Stomach (tissue), 19 donors: ENCODE measurements around the gene WFDC9. TPM values are rescaled to one million over a fixed set of nuclear protein-coding genes. Genes with fewer than 3 reads are reported as not detected.
"Not testable (repeated sequence)": the region's sequence is repeated elsewhere in the genome, so short reads cannot be mapped to it uniquely, and the experiment has no call there.

ENCODE experiments used
- DNase-seq, 2 donors: peaks; one replicate each; pipeline versions ENCODE4 v3.0.0 to v3.0.0-alpha.2; 2013 to 2019
- H3K27ac ChIP-seq, 5 donors: fragments of 200-600 bp in 4 of 5; sonication (generic) in 4 of 5; one replicate each; pipeline ENCODE4 v1.5.1; 2013 to 2019; ENCODE audit warnings: mild to moderate bottlenecking in 1 of 5, moderate library complexity in 1 of 5
- H3K27me3 ChIP-seq, 3 donors: fragments of 200-600 bp; sonication (generic); one replicate each; pipeline ENCODE4 v1.5.1; 2017 to 2019; ENCODE audit warnings: mixed run types in 1 of 3
- H3K36me3 ChIP-seq, 4 donors: fragments of 200-600 bp; sonication (generic); 1 replicate in 3 of 4; 2 replicates in 1 of 4; pipeline ENCODE4 v1.5.1; 2016 to 2019
- H3K4me1 ChIP-seq, 4 donors: fragments of 200-600 bp; sonication (generic); one replicate each; pipeline ENCODE4 v1.5.1; 2016 to 2019
- H3K4me3 ChIP-seq, 4 donors: fragments of 200-600 bp; sonication (generic) in 3 of 4; one replicate each; pipeline ENCODE4 v1.5.1; 2016 to 2019; ENCODE audit warnings: mild to moderate bottlenecking in 1 of 4
- H3K9me3 ChIP-seq, 4 donors: fragments of 200-600 bp; sonication (generic); one replicate each; pipeline ENCODE4 v1.5.1; 2016 to 2019
- EP300 ChIP-seq: sonication (generic); formaldehyde crosslinking; IDR thresholded peaks from one replicate; pipeline ENCODE4 v1.6.1; 2017; ENCODE audit warnings: antibody characterized with exemption
- POLR2A ChIP-seq, 4 donors: fragments of 450-650 bp; IDR thresholded peaks; one replicate each; pipeline ENCODE4 v1.6.1; 2016; ENCODE audit warnings: antibody characterized with exemption in 4 of 4, control low read depth in 2 of 4, mild to moderate bottlenecking in 1 of 4, moderate library complexity in 1 of 4
- POLR2AphosphoS5 ChIP-seq, 3 donors: sonication (generic); formaldehyde crosslinking; IDR thresholded peaks; one replicate each; pipeline ENCODE4 v1.6.1; 2016; ENCODE audit warnings: antibody characterized with exemption in 3 of 3
- WGBS, 5 donors: extraction: QIAGEN DNeasy Blood & Tissue Kit in 3 of 5; methylation state at CpG; one replicate each; pipeline versions ENCODE4 v1.1.5 to v1.1.7; 2013 to 2018; 5-methylcytosine and 5-hydroxymethylcytosine counted together
- intact Hi-C: fragments of 100-400 bp; cut with DNase I; formaldehyde crosslinking; loops from one replicate; pipeline ENCODE4 v1.15.1; 2023; ENCODE audit warnings: low total_unique reads
- long read RNA-seq, 10 donors: transcript quantifications; one replicate each; lab custom pipeline, GENCODE V29; 2026
- polyA plus RNA-seq, 3 donors: library from polyadenylated mRNA; stranded (reverse); fragments of 200-250 nt; gene quantifications; one replicate each; pipeline ENCODE4 v1.2.3, GENCODE V29; 2013
- total RNA-seq, 5 donors: library from RNA; depleted of rRNA; stranded (reverse); fragments of >200 nt; gene quantifications; one replicate each; pipeline versions ENCODE4 v1.1.0 to v1.2.3, GENCODE V29; 2014 to 2016
- TF ChIP-seq, protein P1 (sequence below), 7 experiments: fragments of 450-650 bp in 4 of 7; fragments of 200-600 bp in 3 of 7; sonication (generic) in 3 of 7; IDR thresholded peaks; one replicate each; pipeline ENCODE4 v1.5.1; 2016 to 2019; ENCODE audit warnings: antibody characterized with exemption in 7 of 7, control low read depth in 2 of 7, mild to moderate bottlenecking in 1 of 7
- donor health status: healthy with polysubstance abuse.
- donor health status: Bipolar disorder and iron deficiency.
- donor health status: healthy.

The WFDC9 gene
- total RNA-seq = not detected
- not detected for polyA plus RNA-seq
- long read RNA-seq, donor 1 = 0 reads
- long read RNA-seq, donor 2 = 0 reads
- long read RNA-seq, donor 3 = 0 reads
- long read RNA-seq, donor 4 = 0 reads
- long read RNA-seq, donor 5 = 0 reads
- long read RNA-seq, donor 6 = 0 reads
- long read RNA-seq, donor 7 = 0 reads
- long read RNA-seq, donor 8 = 0 reads
- long read RNA-seq, donor 9 = 0 reads
- long read RNA-seq, donor 10 = 0 reads

- Histone ChIP-seq H3K27ac (no peak within 1 kb of the TSS), H3K4me1 (peaks cover 0 to 7% (median 3%) of the 10 kb centered on the region in 4 donors), H3K36me3 (no peaks in the 10 kb centered on the region), H3K4me3 (no peak within 1 kb of the TSS), H3K27me3 (no peaks in the 10 kb centered on the region), H3K9me3 (no peaks in the 10 kb centered on the region)
- no peak for TF ChIP-seq EP300
- TF ChIP-seq, protein P1, sequence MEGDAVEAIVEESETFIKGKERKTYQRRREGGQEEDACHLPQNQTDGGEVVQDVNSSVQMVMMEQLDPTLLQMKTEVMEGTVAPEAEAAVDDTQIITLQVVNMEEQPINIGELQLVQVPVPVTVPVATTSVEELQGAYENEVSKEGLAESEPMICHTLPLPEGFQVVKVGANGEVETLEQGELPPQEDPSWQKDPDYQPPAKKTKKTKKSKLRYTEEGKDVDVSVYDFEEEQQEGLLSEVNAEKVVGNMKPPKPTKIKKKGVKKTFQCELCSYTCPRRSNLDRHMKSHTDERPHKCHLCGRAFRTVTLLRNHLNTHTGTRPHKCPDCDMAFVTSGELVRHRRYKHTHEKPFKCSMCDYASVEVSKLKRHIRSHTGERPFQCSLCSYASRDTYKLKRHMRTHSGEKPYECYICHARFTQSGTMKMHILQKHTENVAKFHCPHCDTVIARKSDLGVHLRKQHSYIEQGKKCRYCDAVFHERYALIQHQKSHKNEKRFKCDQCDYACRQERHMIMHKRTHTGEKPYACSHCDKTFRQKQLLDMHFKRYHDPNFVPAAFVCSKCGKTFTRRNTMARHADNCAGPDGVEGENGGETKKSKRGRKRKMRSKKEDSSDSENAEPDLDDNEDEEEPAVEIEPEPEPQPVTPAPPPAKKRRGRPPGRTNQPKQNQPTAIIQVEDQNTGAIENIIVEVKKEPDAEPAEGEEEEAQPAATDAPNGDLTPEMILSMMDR (IDR thresholded peaks at IDR 0.05) = no peak
- no peak for TF ChIP-seq POLR2A (IDR thresholded peaks at IDR 0.05)
- TF ChIP-seq POLR2AphosphoS5 (IDR thresholded peaks at IDR 0.05) = no peak
- WGBS, 5 donors = 63 to 79% (median 75%) methylated on average over 4 of the region's 4 CpGs
- intact Hi-C loops = no loop called here
- no peak for DNase-seq
Observed at GRCh38 chr20:45631184-45631583, at the start of gene WFDC9. Gene WFDC9 (minus strand): TSS chr20:45631284. CDS start chr20:45610181, 21,103 bp downstream.

GRCh38 chr20:45679650-45680049 lies 48.6 kb upstream of the WFDC9 start:
- no peaks in the 10 kb centered on the region for H3K27me3 ChIP-seq
- intact Hi-C loops = no loop called here
- no peak for TF ChIP-seq POLR2A (IDR thresholded peaks at IDR 0.05)
- TF ChIP-seq, protein P1 (IDR thresholded peaks at IDR 0.05) = no peak
- TF ChIP-seq EP300 = no peak
- TF ChIP-seq POLR2AphosphoS5 (IDR thresholded peaks at IDR 0.05) = no peak
- no peak for DNase-seq
- no peak overlapping the region for H3K4me3 ChIP-seq
- no peak overlapping the region for H3K27ac ChIP-seq
- H3K36me3 ChIP-seq = no peaks in the 10 kb centered on the region
- H3K9me3 ChIP-seq = peaks cover 16 to 49% (median 39%) of the 10 kb centered on the region in 4 donors
- no peaks in the 10 kb centered on the region for H3K4me1 ChIP-seq

GRCh38 chr20:45672765-45673164 lies 41.7 kb upstream of the WFDC9 start:
- Histone ChIP-seq H3K27me3 (no peaks in the 10 kb centered on the region), H3K9me3 (peaks cover 0 to 15% (median 14%) of the 10 kb centered on the region in 4 donors), H3K27ac (no peak overlapping the region), H3K4me3 (no peak overlapping the region), H3K4me1 (no peaks in the 10 kb centered on the region), H3K36me3 (no peaks in the 10 kb centered on the region)
- TF ChIP-seq POLR2A (IDR thresholded peaks at IDR 0.05) = no peak
- TF ChIP-seq POLR2AphosphoS5 (IDR thresholded peaks at IDR 0.05) = no peak
- TF ChIP-seq EP300 = no peak
- TF ChIP-seq, protein P1 (IDR thresholded peaks at IDR 0.05) = no peak
- DNase-seq = no peak
- intact Hi-C loops = no loop called here

- H3K27ac ChIP-seq = no peak within 1 kb of the TSS
- H3K27me3 ChIP-seq = no peaks in the 10 kb centered on the region
- H3K9me3 ChIP-seq = peaks cover 0 to 9% (median 6%) of the 10 kb centered on the region in 4 donors
- H3K36me3 ChIP-seq = no peaks in the 10 kb centered on the region
- no peaks in the 10 kb centered on the region for H3K4me1 ChIP-seq
- 71 to 88% (median 82%) methylated on average over 1 of the region's 1 CpG for WGBS, 5 donors
- TF ChIP-seq EP300 (no peak), POLR2A (IDR thresholded peaks at IDR 0.05) (no peak), POLR2AphosphoS5 (IDR thresholded peaks at IDR 0.05) (no peak)
- TF ChIP-seq, protein P1 (IDR thresholded peaks at IDR 0.05) = no peak
- H3K4me3 ChIP-seq = no peak within 1 kb of the TSS
- intact Hi-C loops = no loop called here
- no peak for DNase-seq
Observed at GRCh38 chr20:45670139-45670538, 39.1 kb upstream of the WFDC9 start, which contains the start of gene WFDC11. Gene WFDC11 (minus strand): TSS chr20:45670239. CDS start chr20:45650600, 19,639 bp downstream.

DNA sequence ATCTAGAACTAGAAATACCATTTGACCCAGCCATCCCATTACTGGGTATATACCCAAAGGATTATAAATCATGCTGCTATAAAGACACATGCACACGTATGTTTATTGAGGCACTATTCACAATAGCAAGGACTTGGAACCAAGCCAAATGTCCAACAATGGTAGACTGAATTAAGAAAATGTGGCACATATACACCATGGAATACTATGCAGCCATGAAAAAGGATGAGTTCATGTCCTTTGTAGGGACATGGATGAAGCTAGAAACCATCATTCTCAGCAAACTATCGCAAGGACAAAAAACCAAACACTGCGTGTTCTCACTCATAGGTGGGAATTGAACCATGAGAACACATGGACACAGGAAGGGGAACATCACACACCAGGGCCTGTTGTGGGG lies 26.0 kb upstream of the WFDC9 start:
- H3K4me3 ChIP-seq, H3K36me3 ChIP-seq, H3K4me1 ChIP-seq, H3K27ac ChIP-seq, DNase-seq, H3K27me3 ChIP-seq, H3K9me3 ChIP-seq, intact Hi-C loops: not testable (repeated sequence)
- WGBS, 5 donors = 73 to 92% (median 84%) methylated on average over 3 of the region's 3 CpGs

- intact Hi-C loops, H3K27ac ChIP-seq, H3K27me3 ChIP-seq, H3K4me3 ChIP-seq, H3K4me1 ChIP-seq, H3K9me3 ChIP-seq, H3K36me3 ChIP-seq: not testable (repeated sequence)
- WGBS, 5 donors = 63 to 75% (median 70%) methylated on average over 6 to 7 of the region's 7 CpGs
- peak in 1 of 2 donors; percentile 3 for DNase-seq
Observed at GRCh38 chr20:45651726-45652125, 20.6 kb upstream of the WFDC9 start.
